HG03108 (cell line): ENCODE results near the gene FAM222B.
"Not testable (repeated sequence)": the region's sequence is repeated elsewhere in the genome, so short reads cannot be mapped to it uniquely, and the experiment has no call there.

Experiments used
- ATAC-seq: cut with Tn5 transposase; IDR thresholded peaks from one replicate; pipeline ENCODE4 v1.9.1; 2021; ENCODE audit warnings: moderate library complexity; ENCODE audit not compliant: unreplicated experiment

Gene FAM222B

GRCh38 chr17:28747801-28748750 lies 94.5 kb downstream of the FAM222B start:
- ATAC-seq: no peak

GRCh38 chr17:28747051-28747691 lies 95.4 kb downstream of the FAM222B start:
- ATAC-seq: no peak

- no peak for ATAC-seq
Measured at GRCh38 chr17:28746611-28747050, 96.0 kb downstream of the FAM222B start.

GRCh38 chr17:28745786-28746411 lies 96.7 kb downstream of the FAM222B start:
- no peak for ATAC-seq

- ATAC-seq: no peak
Measured at GRCh38 chr17:28744972-28745785, 97.4 kb downstream of the FAM222B start.

GRCh38 chr17:28744104-28744971 lies 98.3 kb downstream of the FAM222B start:
- no peak for ATAC-seq

- ATAC-seq: peak; percentile 52
Measured at GRCh38 chr17:28743243-28744103, 99.1 kb downstream of the FAM222B start, which contains the start of gene TRAF4. Gene TRAF4, plus strand, starts transcription at chr17:28744011. Its CDS starts 102 bp downstream, at chr17:28744113.

GRCh38 chr17:28741358-28742349 lies 100.9 kb downstream of the FAM222B start:
- no peak for ATAC-seq

GRCh38 chr17:28740406-28741357 lies 101.9 kb downstream of the FAM222B start:
- no peak for ATAC-seq

GRCh38 chr17:28738680-28739384 lies 103.8 kb downstream of the FAM222B start:
- ATAC-seq: peak; percentile 27

- peak; percentile 73 for ATAC-seq
Measured at GRCh38 chr17:28737770-28738679, 104.6 kb downstream of the FAM222B start.

- ATAC-seq: no peak
Measured at GRCh38 chr17:28737316-28737715, 105.3 kb downstream of the FAM222B start.

GRCh38 chr17:28735913-28736769 lies 106.4 kb downstream of the FAM222B start:
- ATAC-seq: not testable (repeated sequence)

- no peak for ATAC-seq
Measured at GRCh38 chr17:28735242-28735722, 107.3 kb downstream of the FAM222B start.
